ENCODE results near the gene ARG2. TPM values are rescaled to one million over a fixed set of nuclear protein-coding genes. Genes with fewer than 3 reads are reported as not detected.
"Not testable (repeated sequence)": the region's sequence is repeated elsewhere in the genome, so short reads cannot be mapped to it uniquely, and the experiment has no call there.

Gene ARG2
- total RNA-seq, 1 donor from 2014 or later: 1.8 TPM

DNA sequence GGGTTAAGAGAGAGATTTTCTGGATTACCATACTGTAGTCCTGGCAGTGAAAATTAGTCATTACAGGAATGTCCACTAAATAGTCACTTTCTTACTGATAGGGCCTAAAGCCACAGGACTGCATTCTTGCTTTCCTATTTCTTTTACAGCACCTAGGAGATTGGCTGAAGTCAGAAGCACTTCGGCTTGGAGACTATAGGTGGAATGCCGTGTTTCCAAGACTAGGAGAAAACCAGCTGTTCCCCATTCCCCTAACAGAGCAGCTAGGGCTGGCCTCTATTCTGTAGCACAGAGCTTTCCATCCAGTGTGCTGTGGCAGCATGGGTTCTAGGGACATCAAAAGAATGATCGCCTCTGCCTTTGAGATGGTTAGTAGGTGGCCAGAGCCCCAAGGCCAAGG is 34.7 kb upstream of the ARG2 start:
- intact Hi-C loops (cut with micrococcal nuclease): loop anchor here (1.0 kb wide), 2 partner anchors 82 to 119 kb away; no protein-coding TSS in a partner anchor

DNA sequence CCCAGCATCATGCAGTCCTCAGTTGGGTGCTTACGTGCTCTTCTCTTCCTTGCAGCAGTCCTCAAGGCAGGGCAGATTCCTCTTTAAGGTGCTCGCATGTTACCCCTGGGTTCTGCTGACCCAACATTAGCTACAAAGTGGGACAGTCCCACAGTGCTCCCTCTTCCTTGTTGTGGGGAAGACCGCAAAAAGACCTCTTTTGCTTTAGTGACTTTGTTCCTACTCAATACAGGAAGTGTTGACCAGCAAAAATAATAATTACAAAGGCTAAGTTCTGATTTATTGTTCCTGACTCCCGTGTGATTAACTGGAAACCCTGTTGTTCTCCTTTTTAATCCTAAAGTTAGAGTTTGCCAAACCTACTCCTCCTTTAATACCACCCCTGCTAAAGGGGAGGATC is 33.4 kb upstream of the ARG2 start:
- intact Hi-C loops (cut with micrococcal nuclease): no loop called here

DNA sequence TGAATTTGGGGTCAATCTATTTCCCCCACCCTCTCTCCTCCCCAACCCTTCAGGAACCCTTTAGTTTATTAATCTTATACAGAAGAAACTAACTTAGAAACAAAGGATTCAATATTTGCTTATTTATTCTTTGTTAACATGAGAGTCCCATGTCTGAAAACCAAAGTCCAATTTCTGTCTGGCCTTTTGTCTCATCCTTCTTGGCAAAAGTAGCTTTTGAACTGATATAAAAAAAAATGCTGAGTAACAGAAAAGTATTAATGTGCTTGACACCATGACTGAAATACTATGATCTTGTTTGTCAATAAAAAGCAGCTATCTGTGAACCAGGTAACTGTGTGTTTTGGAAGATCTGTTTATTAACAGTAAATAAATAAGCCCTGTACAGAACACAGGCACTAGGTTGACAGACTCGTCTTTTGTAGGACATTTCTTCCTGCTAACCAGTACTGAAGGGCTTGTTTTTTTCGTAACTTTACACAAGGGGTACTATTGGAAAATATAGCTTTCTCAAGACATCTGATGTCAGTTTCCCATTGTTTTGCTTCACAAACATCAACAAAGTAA is 30.4 kb upstream of the ARG2 start:
- intact Hi-C loops (cut with micrococcal nuclease): no loop called here

DNA sequence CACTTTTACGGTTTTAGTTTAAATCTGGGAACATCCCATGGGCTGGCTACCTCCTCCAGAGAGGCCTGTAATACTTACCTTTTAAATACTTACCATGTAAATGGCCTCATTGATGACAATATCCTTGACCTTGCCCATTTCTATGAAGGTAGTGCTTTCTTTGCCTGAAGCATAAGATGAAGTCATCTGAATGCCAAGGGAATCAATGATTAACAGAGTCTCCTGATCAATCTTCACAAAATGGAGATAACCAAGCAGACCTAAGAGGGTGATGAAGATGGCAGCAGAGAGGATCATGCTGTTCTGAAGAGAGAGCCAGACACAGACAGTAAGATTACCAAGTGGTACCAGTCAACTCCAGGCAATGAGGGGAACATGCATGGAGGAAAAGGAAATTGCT is 26.1 kb upstream of the ARG2 start:
- intact Hi-C loops (cut with micrococcal nuclease): not testable (repeated sequence)

DNA sequence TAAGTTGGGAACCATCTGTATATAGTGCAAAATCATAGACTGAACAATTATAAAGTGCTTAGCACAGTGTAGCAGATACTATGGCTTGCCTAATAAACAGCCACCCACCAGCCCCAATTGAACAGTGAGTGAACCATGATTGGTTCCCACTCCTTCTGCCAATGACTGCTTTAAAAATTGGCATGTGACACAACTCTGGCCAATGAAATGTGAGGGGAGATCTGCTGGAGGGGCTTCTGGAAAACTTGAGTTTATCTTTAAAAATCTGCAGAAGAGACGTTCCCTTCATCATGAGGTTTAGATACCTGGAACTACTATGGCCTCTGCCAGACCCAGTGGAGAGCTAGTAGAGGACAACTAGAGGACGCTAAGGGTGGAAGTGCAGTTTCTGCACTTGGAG is 24.3 kb upstream of the ARG2 start:
- intact Hi-C loops (cut with micrococcal nuclease): no loop called here

DNA sequence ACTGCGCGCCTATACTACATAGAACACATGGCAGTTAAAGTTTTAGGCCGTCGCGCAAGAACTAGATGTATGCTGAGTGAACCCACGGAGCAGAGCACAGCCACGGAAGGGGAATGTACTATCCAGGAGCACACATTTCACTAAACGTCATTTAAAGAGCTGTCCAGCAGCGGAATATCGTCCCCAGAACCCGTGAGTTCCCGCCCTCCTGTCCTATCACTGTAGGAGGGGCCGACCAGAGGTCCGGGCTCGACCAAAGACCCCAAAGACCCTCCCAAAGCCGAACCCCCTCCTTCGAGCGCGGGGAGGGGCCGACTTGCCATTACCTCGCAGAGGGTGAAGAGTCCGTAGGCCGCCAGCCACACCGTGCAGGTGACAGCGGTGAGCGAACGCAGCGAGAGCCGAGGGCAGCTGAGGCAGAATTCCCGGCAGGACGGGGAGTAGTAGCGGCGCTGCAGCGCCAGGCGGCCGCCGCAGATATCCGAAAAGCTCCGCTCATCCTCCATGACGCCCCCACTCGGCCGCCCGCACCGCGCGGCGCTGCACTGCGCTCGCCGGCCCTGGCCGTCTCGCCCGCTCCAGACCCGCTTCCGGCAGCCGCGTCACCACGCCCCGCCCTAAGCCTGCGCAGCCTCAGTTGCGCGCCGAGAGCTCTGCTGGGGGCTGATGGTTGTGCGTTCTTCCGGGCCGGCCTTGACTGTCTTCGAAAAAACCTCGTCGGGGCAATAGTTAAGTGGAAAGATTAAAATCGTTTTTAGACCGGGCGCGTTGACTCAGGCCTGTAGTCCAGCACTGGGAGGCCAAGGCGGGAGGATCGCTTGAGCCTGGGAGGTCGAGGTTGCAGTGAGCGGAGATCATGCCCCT is 19.8 kb upstream of the ARG2 start, which contains the start of gene PIGH:
TSS of gene PIGH (minus strand) at position 571 of the 864 bp plus-strand sequence. CDS start at position 506, 65 bp downstream.
- intact Hi-C loops (cut with micrococcal nuclease): loop anchor here (1.0 to 2.0 kb wide), 10 partner anchors 19 to 359 kb away; partner anchors contain the start of genes ARG2, ATP6V1D, PALS1 and PLEKHH1

DNA sequence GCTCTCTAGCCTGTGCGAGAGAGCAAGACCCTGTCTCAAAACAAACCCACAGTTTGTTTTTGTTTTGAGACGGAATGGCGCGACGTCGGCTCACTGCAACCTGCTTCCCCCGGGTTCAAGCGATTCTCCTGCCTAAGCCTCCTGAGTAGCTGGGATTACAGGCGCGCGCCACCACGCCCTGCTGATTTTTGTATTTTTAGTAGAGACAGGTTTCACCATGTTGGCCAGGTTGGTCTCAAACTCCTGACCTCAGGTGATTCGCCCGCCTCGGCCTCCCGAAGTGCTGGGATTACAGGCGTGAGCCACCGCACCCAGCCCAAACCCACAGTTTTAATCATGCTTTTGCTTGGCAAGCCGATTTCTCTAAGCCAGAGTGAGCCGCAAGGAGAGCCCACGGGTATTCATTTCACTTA is 19.2 kb upstream of the ARG2 start:
- intact Hi-C loops (cut with micrococcal nuclease): loop anchor here (1.0 kb wide), 6 partner anchors 19 to 359 kb away; partner anchors contain the start of genes ARG2, ATP6V1D, PALS1 and TMEM229B

DNA sequence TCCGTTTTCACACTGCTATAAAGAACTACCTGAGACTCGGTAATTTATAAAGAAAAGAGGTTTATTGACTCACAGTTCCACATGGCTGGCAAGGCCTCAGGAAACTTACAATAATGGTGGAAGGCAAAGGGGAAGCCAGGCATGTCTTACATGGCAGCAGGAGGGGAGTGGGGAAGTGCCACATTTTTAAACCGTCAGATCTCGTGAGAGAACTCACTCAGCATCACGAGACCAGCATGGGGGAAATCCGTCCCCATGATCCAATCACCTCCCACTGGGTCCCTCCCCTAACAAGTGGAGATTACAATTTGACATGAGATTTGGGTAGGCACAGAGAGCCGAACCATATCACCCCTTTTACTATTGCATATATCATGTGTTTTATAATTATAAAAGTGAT is 17.6 kb upstream of the ARG2 start:
- intact Hi-C loops (cut with micrococcal nuclease): no loop called here

DNA sequence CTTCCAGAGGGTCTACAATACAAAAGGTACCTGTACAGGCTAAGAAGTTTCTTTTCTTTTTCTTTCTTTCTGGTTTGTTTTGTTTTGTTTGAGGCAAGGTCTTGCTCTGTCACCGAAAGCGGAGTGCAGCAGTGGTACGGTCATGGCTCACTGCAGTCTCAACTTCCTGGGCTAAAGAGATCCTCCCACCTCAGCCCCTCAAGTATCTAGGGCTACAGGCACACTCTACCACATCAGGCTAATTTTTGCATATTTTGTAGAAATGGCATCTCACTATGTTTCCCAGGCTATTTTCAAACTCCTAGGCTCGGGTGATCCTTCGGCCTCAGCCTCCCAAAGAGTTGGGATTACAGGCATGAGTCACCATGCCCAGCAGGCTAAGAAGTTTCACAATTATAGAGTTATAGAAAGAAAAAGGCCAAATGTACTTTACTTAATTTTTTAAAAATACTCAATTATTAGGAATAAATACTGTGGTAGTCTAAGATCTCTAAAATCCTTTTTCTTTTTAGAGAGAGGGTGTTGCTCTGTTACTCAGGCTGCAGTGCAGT is 16.6 kb upstream of the ARG2 start:
- intact Hi-C loops (cut with micrococcal nuclease): no loop called here

DNA sequence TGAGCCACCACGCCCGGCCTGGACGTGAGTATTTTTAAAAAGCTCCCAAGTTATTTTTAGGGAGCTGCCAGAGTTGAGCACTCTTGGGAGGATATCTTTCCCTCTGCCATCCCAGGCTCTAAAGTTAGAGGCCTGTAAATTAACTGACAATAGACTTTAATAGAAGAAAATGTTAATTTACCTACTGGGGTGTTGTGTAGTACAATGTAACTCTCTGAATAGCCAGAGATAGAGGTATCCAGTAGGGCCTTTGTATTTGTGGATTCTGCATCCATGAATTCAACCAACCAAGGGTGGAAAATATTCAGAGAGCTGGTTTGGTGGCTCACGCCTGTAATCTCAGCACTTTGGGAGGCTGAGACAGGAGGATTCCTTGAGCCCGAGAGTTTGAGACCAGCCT is 12.1 kb upstream of the ARG2 start:
- intact Hi-C loops (cut with micrococcal nuclease): no loop called here

DNA sequence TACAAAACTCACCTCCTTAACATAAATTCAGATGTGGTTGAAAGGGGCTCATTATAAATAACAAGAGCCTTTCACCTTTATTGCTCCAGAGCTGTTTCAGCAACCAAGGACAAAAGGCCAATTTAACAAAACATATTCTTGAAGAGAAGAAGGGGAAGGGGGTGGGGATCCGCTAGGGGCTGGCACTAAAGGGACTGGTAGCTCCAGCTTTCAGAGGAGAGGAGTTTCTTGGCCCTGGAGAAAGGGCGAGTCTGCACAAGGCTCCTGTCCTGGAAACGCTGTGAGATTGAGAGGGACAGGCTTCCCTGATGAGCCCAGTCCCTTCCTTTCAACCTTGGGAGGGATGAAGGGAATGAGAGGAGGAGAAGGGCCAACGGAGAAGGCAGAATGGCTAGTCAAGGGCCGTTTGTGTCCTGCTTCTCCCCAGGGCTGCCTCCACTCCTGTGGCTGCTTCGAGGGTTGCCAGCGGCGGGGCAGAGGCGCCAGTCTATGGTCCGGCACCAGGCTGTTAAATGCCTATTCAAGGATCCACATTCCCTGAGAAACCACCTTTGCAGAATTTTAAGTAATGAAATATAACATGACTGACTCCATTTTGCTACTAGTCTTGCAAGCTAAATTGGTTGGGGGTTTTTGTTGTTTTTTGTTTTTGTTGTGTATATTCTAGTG is 9.9 kb upstream of the ARG2 start:
- intact Hi-C loops (cut with micrococcal nuclease): no loop called here

DNA sequence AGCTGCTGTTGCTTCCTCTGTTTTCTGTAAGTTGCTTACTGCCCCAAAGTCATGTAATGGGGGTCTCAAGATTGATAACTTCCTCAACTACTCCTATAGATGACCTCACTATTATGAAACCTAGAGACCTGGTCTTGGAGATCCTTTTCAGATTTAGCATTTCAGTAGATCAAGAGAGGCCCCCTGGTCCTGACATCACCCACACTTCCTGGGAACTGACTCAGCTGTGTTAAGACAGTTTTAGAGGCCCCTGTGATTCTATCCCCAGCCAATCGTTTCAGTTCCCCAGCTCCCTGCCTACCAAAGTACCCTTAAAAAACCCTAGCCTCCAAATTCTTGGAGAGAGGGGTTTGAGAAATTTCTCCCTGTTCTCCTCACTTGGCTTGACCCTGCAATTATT is 9.2 kb upstream of the ARG2 start:
- intact Hi-C loops (cut with micrococcal nuclease): no loop called here

DNA sequence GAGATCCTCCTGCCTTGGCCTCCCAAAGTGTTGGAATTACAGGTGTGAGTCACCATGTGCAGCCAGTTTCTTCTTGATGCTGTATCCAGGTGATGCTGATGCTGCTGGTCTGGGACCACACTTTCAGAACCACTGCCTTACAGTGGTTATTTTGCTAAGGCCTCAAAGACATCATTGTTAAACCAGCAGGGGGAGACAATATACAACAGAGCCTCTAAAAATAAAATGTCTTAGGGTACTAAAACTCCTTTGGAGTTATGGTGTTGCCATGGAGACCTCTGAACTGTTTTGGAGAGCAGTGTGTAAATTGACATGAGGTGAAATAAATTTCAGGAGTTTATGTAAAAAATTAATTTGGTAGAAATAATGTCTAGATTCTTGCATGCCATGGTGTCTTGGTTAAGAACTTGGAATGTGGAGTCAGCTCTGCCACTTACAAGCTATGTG is 1.1 kb upstream of the ARG2 start:
- intact Hi-C loops (cut with micrococcal nuclease): loop anchor here (1.0 to 2.0 kb wide), 12 partner anchors 18 to 1176 kb away; partner anchors contain the start of genes ATP6V1D, PIGH, RDH11 and TMEM229B

DNA sequence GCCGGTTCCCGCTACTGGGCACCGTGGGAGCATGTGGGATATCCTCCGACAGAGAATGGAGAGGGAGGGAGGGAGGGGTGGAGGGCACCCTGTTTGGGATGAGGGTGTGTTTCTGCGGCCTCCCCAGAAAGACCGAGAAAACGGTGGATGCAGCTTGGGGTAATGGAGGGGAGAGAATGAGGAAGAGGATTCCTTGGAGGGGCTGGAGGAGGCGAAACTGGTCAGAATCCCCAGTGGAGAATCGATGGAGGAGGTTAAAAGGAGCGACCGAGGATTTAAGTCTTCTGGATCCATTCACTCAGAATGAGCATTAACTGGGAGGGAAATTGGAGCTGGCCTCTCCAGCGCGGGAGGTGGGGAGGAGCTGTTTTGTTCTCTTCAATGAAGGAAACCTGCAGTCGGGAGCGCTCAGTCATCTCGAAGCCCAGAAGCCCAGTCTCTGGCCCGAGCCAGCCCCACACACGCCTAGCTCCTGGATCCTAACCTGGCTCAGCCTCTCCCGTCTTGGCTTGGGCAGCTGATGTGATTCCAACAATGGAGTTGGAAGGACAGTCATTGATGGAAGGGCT is 581 bp downstream of the ARG2 start:
- intact Hi-C loops (cut with micrococcal nuclease): no loop called here

DNA sequence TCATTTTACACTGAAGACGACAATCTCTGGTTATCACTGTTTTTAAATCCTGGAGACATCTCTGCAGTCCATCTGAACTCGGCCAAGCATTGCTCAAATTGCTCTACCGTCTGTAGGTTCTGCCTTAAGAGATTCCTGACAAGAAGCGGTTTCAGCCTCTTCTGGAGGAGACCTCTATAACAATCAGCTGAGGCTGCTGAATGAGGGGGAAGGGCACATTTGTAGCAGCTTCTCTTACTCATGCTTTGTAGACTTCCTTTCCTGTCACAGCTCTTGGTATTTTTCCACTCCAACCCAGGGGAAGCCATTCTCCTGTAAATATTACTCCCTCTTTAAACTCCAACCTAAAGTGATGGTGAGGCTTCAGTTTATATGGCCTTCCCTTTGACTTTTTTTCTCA is 3.0 kb downstream of the ARG2 start:
- intact Hi-C loops (cut with micrococcal nuclease): no loop called here

DNA sequence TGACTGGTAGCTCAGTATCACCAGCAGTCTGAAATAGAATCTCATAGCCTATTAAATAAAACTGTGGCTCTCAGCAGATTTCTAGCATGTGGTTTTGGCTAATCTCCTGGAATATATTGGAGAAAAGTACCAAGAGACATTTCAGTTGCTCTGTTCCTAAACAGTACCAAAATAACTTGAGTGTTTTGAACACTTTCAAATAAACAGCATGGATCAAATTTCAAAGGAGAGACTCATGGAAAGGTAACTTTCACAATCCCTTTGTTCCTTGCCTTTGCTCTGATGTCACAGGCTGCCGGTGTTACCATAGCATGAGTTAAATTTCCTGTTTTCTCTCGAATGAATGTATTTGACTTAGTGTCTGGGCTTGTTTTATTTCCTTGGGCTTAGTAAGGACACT is 3.4 kb downstream of the ARG2 start:
- intact Hi-C loops (cut with micrococcal nuclease): no loop called here

DNA sequence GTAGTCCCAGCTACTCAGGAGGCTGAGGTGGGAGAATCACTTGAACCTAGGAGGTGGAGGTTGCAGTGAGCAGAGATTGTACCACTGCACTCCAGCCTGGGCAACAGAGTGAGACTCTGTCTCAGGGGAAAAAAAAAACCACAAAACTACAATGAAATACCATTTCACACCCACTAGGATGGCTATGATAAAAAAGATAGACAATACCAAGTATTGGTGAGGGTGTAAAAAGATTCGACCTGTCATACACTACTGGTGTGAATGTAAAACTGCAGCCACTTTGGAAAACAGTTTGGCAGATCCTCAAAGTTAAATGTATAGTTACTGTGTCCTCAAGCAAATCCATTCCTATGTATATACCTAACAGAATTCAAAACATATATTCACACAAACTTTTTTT is 6.4 kb downstream of the ARG2 start:
- intact Hi-C loops (cut with micrococcal nuclease): loop anchor here (5.0 kb wide), 1 partner anchor 1729 kb away; no protein-coding TSS in a partner anchor

DNA sequence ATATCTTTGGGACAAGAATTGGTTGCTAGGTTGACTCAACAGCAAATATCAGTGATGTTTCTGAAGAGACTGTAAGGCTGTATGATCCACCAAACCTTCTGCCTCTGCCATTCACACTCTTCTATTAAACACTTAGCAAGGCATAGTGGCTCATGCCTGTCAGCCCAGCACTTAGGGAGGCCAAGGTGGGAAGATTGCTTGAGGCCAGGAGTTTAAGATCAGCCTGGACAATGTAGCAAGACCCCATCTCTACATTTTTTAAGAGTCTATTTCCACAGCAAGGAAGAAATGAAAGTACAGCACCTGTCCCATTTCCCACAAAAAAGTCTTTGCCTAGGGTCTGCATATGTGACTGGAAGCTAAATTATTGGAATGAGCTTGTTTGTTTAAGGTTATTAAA is 7.8 kb downstream of the ARG2 start:
- intact Hi-C loops (cut with micrococcal nuclease): loop anchor here (5.0 kb wide), 1 partner anchor 1730 kb away; no protein-coding TSS in a partner anchor

DNA sequence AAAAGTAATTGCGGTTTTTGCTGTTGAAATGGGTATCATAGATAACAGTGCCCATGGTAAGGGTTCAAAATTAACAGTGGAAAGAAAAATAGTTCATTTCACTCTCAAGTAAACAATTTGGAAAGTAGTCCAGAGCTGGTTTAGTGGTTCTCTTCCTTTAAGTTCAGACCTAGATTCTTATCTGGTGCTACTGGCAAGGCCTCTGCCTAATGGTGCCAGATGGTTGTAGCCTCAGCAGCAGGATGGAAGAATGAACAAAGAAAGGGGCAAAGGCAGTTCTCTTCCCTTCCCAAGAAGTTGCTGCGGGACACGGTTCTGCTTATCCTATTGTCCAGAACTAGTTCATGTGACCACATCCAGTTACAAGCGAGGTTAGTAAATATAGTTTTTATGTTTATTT is 10.5 kb downstream of the ARG2 start:
- intact Hi-C loops (cut with micrococcal nuclease): no loop called here

DNA sequence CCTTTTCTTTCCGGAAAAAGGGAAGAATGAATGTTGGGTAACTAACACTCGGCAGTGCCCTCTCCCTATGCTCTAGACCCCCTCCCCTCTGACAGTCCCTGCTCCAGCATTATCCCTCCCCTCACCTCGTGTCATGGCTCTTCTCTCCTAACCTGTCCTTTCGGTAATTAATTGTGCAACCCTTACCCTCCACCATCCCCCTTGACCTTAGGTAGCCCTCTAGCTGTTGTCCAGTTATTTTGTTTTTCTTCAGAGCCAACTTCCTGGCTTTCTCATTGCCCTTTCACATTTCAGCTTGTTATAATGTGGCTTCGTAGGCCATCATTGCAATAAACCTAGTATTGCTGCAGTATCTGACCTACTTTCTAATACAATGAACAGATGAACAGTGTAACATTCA is 11.2 kb downstream of the ARG2 start:
- intact Hi-C loops (cut with micrococcal nuclease): no loop called here
